HEK293 (cell line): ENCODE results near the gene TSC22D3.

Experiments used
- CTCF ChIA-PET: fragments of 350-600 bp; formaldehyde crosslinking; extraction: SDS; loops from one replicate; lab custom pipeline; 2021; ENCODE audit warnings: antibody characterized with exemption; lab: Yijun Ruan, JAX
- POLR2A ChIA-PET: fragments of 300-600 bp; formaldehyde crosslinking; extraction: SDS; loops from one replicate; lab custom pipeline; 2020; ENCODE audit warnings: antibody characterized with exemption, inconsistent platforms; lab: Yijun Ruan, JAX
- H3K27ac ChIP-seq: fragments of 200-500 bp; sonication (Bioruptor generic); 2 replicates; pipeline ENCODE4 v1.5.1; 2014; ENCODE audit warnings: low read depth, low read length, control low read depth, inconsistent platforms; ENCODE audit errors: extremely low read depth
- H3K36me3 ChIP-seq, 2 experiments: fragments of 200-500 bp in 1 of 2; sonication (Bioruptor generic) in 1 of 2; 1 replicate in 1 of 2; 2 replicates in 1 of 2; pipeline ENCODE4 v1.5.1; 2014 to 2017; ENCODE audit warnings: inconsistent platforms in 2 of 2, low read length in 2 of 2; ENCODE audit not compliant: control insufficient read depth in 2 of 2, insufficient read depth in 1 of 2
- H3K4me1 ChIP-seq: fragments of 200-500 bp; sonication (Bioruptor generic); 2 replicates; pipeline ENCODE4 v1.5.1; 2014; ENCODE audit warnings: mild to moderate bottlenecking, low read length, inconsistent platforms; ENCODE audit not compliant: control insufficient read depth, insufficient read depth
- H3K4me3 ChIP-seq: 2 replicates; pipeline ENCODE4 v1.5.1; 2011; ENCODE audit warnings: low read depth, mild to moderate bottlenecking, control low read depth, low read length, moderate library complexity
- H3K9me3 ChIP-seq: fragments of 200-500 bp; sonication (Bioruptor generic); 2 replicates; pipeline ENCODE4 v1.5.1; 2014; ENCODE audit warnings: low read depth, low read length, inconsistent platforms; ENCODE audit not compliant: control insufficient read depth, insufficient read depth
- BCL11A ChIP-seq: fragments of 450-650 bp; formaldehyde crosslinking; IDR thresholded peaks from 2 replicates; pipeline ENCODE4 v1.5.1; 2016; ENCODE audit warnings: low read depth, missing biosample characterization, missing genetic modification characterization
- PRDM2 ChIP-seq: fragments of 450-650 bp; formaldehyde crosslinking; IDR thresholded peaks from 2 replicates; pipeline ENCODE4 v1.5.1; 2016; ENCODE audit warnings: missing biosample characterization, missing genetic modification characterization, borderline replicate concordance
- PRDM6 ChIP-seq: fragments of 450-650 bp; formaldehyde crosslinking; IDR thresholded peaks from 2 replicates; pipeline ENCODE4 v1.5.1; 2017; ENCODE audit warnings: missing biosample characterization, missing genetic modification characterization
- SALL2 ChIP-seq: fragments of 450-650 bp; formaldehyde crosslinking; IDR thresholded peaks from 2 replicates; pipeline ENCODE4 v1.5.0; 2017; ENCODE audit warnings: missing biosample characterization, mild to moderate bottlenecking, missing genetic modification characterization, borderline replicate concordance
- SCRT1 ChIP-seq: fragments of 450-650 bp; formaldehyde crosslinking; IDR thresholded peaks from 2 replicates; pipeline ENCODE4 v1.5.1; 2016; ENCODE audit warnings: missing biosample characterization, missing genetic modification characterization, borderline replicate concordance
- WT1 ChIP-seq: fragments of 450-650 bp; formaldehyde crosslinking; IDR thresholded peaks from 2 replicates; pipeline ENCODE4 v1.5.1; 2016; ENCODE audit warnings: missing biosample characterization, missing genetic modification characterization
- ZBTB17 ChIP-seq: fragments of 450-650 bp; formaldehyde crosslinking; IDR thresholded peaks from 2 replicates; pipeline ENCODE4 v1.5.1; 2016; ENCODE audit warnings: missing biosample characterization, missing genetic modification characterization
- ZBTB20 ChIP-seq: fragments of 450-650 bp; formaldehyde crosslinking; IDR thresholded peaks from 2 replicates; pipeline ENCODE4 v1.5.1; 2016; ENCODE audit warnings: missing biosample characterization, missing genetic modification characterization
- ZNF148 ChIP-seq: fragments of 450-650 bp; formaldehyde crosslinking; IDR thresholded peaks from 2 replicates; pipeline ENCODE4 v1.5.0; 2017; ENCODE audit warnings: missing biosample characterization, missing genetic modification characterization, borderline replicate concordance
- ZNF155 ChIP-seq: fragments of 450-650 bp; formaldehyde crosslinking; IDR thresholded peaks from 2 replicates; pipeline ENCODE4 v1.5.1; 2016; ENCODE audit warnings: missing biosample characterization, missing genetic modification characterization
- ZNF223 ChIP-seq: fragments of 450-650 bp; formaldehyde crosslinking; IDR thresholded peaks from 2 replicates; pipeline ENCODE4 v1.5.1; 2016; ENCODE audit warnings: missing biosample characterization, missing genetic modification characterization
- ZNF311 ChIP-seq: fragments of 450-650 bp; formaldehyde crosslinking; IDR thresholded peaks from 2 replicates; pipeline ENCODE4 v1.5.1; 2017; ENCODE audit warnings: missing biosample characterization, missing genetic modification characterization, borderline replicate concordance
- ZNF324 ChIP-seq: fragments of 450-650 bp; formaldehyde crosslinking; IDR thresholded peaks from 2 replicates; pipeline ENCODE4 v1.5.1; 2016; ENCODE audit warnings: missing biosample characterization, missing genetic modification characterization
- ZNF555 ChIP-seq: fragments of 450-650 bp; formaldehyde crosslinking; conservative IDR thresholded peaks from 2 replicates; pipeline ENCODE4 v1.5.1; 2017; ENCODE audit warnings: missing biosample characterization, mild to moderate bottlenecking, missing genetic modification characterization, inconsistent platforms
- ZNF645 ChIP-seq: fragments of 450-650 bp; formaldehyde crosslinking; IDR thresholded peaks from 2 replicates; pipeline ENCODE4; 2016; ENCODE audit warnings: missing biosample characterization, missing genetic modification characterization
- ZNF670 ChIP-seq: fragments of 450-650 bp; formaldehyde crosslinking; IDR thresholded peaks from 2 replicates; pipeline ENCODE4 v1.5.1; 2016; ENCODE audit warnings: missing biosample characterization, missing genetic modification characterization, low read depth
- ZNF747 ChIP-seq: fragments of 450-650 bp; formaldehyde crosslinking; IDR thresholded peaks from 2 replicates; pipeline ENCODE4 v1.5.1; 2016; ENCODE audit warnings: missing biosample characterization, missing genetic modification characterization

TSC22D3 gene

GRCh38 chrX:107723511-107723910, 52.1 kb downstream of the TSC22D3 start (continued):
- TF ChIP-seq PRDM2, result no peak
- no peak for TF ChIP-seq ZNF747
- no peak for TF ChIP-seq ZNF555 (tag by site-specific recombination)
- TF ChIP-seq ZNF223 (tag by site-specific recombination), result no peak

- POLR2A ChIA-PET, result interaction anchor here (1.1 to 1.6 kb wide), 2 partner anchors 10 to 35 kb away, joined by 3 to 4 read pairs; no protein-coding TSS in a partner anchor
- Histone ChIP-seq H3K9me3 (no peaks in the 10 kb centered on the region), H3K4me1 (peaks cover 16% of the 10 kb centered on the region), H3K4me3 (no peak overlapping the region), H3K36me3 (no peaks in the 10 kb centered on the region), H3K27ac (peak overlapping the region; percentile 29; the same call in 1 of the 2 replicates)
- CTCF ChIA-PET, result interaction anchor here (1.2 to 13.0 kb wide), 3 partner anchors 10 to 54 kb away, joined by 3 to 161 read pairs (median 65); partner anchors contain the start of genes NCBP2L and TSC22D3
- TF ChIP-seq ZNF324 (no peak), PRDM6 (tag by site-specific recombination) (peak; percentile 73), SCRT1 (tag by site-specific recombination) (no peak), ZNF311 (tag by site-specific recombination) (no peak), WT1 (tag by site-specific recombination) (peak; percentile 97), BCL11A (tag by site-specific recombination) (no peak), ZBTB17 (tag by site-specific recombination) (peak; percentile 31; the same call in 1 of the 2 replicates), ZNF148 (no peak), PRDM2 (no peak), ZNF645 (tag by site-specific recombination) (no peak), ZBTB20 (tag by site-specific recombination) (no peak), ZNF155 (tag by site-specific recombination) (no peak), SALL2 (no peak), ZNF670 (tag by site-specific recombination) (no peak)
These were observed 53.5 kb downstream of the TSC22D3 start for GRCh38 chrX:107721966-107722707.
